GM11168 (cell line): ENCODE results near the gene ZBTB22.
"Not testable (repeated sequence)": the region's sequence is repeated elsewhere in the genome, so short reads cannot be mapped to it uniquely, and the experiment has no call there.

Source experiments
- in situ Hi-C: fragments of 300-500 bp; cut with MboI; formaldehyde crosslinking; loops from one replicate; pipeline ENCODE4 v1.12.0; 2022; ENCODE audit warnings: low sequenced_read_pairs; ENCODE audit not compliant: unreplicated experiment

Gene ZBTB22, protein sequence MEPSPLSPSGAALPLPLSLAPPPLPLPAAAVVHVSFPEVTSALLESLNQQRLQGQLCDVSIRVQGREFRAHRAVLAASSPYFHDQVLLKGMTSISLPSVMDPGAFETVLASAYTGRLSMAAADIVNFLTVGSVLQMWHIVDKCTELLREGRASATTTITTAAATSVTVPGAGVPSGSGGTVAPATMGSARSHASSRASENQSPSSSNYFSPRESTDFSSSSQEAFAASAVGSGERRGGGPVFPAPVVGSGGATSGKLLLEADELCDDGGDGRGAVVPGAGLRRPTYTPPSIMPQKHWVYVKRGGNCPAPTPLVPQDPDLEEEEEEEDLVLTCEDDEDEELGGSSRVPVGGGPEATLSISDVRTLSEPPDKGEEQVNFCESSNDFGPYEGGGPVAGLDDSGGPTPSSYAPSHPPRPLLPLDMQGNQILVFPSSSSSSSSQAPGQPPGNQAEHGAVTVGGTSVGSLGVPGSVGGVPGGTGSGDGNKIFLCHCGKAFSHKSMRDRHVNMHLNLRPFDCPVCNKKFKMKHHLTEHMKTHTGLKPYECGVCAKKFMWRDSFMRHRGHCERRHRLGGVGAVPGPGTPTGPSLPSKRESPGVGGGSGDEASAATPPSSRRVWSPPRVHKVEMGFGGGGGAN

DNA sequence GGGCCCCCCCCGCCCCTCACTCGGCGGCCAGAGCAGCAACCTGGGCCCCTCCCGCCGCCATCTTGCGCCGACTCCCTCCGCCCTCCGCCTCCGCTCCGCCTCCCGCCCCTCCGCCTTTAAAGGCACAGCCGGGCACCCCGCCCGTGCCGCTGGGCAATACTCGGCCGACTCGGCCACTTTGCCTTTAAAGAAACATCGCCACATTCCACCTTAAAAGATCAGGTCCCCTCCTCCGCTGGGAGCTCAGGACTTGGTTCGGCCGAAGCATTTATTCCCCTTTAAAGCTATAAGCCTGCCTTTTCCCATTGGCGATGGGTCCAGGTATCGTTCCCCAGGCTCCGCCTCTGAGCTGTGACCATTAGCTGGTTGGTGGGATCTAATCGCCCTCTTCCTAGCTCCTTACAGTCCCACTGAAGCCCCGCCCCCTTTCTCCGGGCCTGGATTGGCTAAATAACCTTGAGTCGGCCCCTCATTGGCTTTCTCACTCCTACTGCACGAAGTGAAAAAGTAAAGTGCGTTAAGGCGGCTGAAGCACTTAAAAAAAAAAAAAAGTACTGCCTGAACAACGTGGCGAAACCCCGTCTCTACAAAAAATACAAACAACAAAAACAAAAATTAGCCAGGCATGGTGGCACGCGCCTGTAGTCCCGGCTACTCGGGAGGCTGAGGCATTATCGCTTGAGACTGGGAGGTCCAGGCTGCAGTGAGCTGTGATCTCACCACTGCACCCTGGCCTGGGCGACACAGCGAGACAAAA, at the start of gene ZBTB22:
TSS of gene ZBTB22 (minus strand) at position 76 of the 757 bp plus-strand sequence. CDS start 828 bp downstream, outside the sequence.
- in situ Hi-C loops: no loop called here

DNA sequence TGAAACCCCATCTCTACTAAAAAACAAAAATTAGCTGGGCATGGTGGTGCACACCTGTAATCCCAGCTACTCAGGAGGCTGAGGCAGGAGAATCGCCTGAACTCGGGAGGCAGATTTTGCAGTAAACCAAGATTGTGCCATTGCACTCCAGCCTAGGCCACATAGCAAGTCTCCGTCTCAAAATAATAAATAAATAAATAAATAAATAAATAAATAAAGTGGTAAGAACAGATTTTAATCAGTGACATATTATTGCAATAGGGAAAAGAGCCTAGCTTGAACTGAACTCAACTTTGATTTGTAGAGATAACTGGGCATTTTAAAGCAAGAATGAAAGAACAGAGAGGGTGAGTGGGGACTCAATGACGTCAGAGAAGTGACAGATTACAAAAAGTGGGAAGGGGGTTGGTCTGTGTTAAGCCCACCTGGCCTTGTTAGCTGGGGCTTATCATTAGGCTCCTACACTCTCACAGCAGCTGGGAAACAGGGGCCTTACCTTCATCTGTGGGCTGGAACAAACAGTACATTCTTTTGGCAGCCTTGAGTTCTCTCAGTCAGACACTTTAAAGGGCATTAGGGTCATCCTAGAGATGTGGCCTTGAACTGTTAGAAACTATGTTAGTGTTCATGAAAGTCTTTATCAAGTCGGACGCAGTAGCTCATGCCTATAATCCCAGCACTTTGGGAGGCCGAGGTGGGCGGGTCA, 49.6 kb upstream of the ZBTB22 start:
- in situ Hi-C loops: no loop called here

DNA sequence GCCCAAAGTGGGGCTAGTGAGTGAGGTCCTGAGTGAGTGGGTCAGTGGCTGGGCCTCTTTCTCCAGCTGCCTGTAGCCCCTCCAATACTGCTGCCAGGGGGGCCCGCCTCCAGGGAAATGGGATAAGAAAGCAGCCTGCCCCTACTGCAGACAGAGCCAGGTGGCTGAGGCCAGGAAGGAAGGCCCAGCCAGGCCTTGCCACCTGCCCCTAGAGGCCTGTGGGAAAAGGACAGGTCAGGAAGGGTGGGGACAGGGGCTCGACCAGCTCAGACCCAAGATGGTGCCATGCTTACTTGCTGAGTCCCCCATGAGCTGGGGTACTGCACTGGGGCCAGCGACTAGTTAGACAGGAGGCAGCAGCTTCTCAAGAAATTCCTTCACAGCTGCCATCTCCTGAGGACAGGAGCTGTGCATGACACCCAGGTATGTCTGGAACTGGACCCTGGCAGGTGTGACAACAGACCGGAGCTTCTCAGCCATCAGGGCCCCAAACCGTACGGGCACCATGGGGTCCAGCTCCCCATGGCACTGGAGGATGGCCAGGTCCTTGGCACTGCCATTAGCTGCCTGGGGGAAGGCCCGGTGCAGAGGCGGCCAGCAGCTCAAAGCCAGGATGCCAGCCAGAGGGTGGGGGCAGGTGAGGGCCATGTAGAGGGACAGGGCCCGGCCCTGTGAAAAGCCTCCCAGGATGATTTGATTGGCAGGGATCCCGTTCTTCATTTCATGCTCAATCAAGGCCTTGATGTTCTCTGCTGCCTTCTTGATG, 47.8 kb upstream of the ZBTB22 start:
- in situ Hi-C loops: not testable (repeated sequence)

DNA sequence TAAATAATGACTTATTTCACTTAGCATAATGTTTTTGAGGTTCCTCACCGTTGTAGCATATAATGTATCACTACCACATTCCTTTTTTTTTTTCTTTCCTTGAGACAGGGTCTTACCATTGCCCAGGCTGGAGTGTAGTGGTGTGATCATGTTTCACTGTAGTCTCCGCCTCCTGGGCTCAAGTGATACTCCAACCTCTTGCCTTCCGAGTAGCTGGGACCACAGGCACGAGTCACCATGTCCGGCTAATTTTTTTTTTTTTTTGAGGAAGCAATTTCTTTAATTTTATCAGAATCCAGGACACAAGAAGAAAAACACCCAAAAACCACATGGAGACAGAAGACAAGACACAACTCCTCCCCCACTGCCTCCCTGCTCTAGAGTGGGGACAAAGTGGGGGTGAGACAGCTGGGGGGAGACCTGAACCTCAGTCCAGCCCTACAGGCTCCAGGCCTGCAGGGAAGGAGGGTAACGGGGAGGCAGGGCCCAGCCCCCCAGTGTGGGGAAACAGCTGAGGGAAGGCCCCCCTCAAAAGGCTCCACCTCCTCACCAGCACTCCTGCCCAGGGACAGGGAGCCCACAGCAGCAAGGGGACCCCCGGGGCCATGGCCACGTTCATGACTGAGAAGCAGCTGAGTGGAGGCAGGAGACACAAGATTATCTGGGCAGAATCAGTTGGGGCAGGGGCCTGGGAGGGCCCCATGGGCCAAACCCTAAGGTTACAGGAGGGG, 47.1 kb upstream of the ZBTB22 start:
- in situ Hi-C loops: not testable (repeated sequence)

DNA sequence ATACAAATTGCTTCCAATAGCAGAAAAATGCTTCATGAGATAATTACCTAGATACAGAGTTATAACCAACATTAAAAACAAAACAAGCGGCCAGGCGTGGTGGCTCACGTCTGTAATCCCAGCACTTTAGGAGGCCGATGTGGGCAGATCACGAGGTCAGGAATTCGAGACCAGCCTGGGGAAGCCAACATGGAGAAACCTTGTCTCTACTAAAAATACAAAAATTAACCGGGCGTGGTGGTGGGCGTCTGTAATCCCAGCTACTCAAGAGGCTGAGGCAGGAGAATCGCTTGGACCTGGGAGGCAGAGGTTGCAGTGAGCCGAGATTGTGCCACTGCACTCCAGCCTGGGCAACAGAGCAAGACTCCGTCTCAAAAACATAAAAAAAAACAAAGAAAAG, 45.9 kb upstream of the ZBTB22 start:
- in situ Hi-C loops: not testable (repeated sequence)

DNA sequence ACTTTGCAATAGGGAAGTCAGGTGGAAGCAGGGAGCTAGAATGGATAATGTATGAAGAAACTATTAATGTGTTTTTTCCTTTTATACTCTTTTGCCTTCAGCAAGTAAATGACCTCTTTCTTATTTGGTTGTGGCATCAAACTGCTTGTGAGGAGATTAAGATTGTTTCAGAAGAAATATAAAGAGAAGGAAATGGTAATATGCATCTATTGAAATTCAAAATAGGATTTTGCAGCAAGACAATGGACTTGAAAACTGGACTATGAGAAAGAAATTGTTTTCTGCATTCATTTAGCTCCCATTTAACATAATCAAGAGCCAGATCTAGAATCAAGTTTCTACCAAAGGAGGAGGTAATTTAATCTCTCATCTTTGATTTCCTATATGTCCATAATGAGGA, 41.8 kb upstream of the ZBTB22 start:
- in situ Hi-C loops: no loop called here

DNA sequence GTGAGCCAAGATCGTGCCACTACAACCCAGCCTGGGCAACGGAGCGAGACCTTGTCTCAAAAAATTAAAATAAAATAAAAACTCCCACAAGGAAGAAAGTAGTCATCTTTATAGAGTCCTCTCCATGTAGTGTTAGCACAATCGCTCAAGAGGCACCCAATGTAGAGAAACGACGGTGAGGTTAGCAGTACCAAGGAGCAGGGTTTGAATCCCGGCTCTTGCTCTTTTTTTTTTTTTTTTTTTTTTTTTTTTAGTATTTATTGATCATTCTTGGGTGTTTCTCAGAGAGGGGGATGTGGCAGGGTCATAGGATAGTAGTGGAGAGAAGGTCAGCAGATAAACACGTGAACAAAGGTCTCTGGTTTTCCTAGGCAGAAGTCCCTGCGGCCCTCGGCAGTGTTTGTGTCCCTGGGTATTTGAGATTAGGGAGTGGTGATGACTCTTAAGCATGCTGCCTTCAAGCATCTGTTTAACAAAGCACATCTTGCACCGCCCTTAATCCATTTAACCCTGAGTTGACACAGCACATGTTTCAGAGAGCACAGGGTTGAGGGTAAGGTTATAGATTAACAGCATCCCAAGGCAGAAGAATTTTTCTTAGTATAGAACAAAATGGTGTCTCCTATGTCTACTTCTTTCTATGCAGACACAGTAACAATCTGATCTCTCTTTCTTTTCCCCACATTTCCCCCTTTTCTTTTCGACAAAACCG, 39.8 kb upstream of the ZBTB22 start:
- in situ Hi-C loops: not testable (repeated sequence)

DNA sequence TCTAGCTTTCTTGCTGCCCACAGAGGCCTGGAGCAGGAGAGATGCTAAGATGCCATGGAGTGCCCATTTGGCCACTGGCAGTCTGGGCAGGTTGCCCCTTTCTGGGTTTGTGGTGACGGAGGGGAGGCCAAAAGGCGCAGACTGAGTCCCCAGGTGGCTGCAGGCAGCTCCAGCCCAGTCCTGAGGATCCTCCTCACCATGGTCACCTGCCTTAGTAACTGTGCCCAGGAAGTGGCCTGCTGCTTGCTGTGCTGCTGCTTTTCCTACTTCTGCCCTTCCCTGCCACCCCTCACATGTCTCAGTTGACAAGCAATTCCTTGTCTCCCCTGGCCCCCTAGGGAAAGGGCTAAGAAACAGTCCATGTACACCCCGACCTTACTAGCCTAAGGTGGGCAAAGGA, 38.8 kb upstream of the ZBTB22 start:
- in situ Hi-C loops: no loop called here

DNA sequence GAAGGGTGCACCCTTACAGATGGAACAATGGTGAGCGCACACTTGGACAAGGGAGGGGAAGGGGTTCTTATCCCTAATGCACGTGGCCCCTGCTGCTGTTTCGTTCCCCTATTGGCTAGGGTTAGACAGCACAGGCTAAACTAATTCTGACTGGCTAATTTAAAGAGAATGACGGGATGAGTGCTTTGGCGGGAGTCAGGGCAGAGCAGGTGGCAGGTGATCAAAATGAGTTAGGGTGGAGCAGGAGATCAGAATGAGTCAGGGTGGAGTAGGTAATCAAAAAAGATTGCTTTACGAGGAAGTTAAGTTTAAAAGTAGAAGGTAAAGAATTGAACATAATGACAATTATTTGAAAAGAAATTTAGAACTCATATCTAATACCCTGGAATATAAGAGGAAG, 38.3 kb upstream of the ZBTB22 start:
- in situ Hi-C loops: not testable (repeated sequence)

DNA sequence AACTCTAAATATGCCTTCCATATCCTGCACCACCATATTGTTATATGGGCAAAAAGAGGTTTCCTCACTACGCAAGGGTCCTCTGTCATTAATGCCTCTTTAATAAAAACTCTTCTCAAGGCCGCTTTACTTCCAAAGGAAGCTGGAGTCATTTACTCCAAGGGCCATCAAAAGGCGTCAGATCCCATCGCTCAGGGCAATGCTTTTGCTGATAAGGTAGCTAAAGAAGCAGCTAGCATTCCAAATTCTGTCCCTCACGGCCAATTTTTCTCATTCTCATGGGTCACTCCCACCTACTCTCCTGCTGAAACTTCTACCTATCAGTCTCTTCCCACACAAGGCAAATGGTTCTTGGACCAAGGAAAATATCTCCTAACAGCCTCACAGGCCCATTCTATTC, 30.3 kb upstream of the ZBTB22 start:
- in situ Hi-C loops: loop anchor here (5.0 kb wide), 1 partner anchor 34 kb away; no protein-coding TSS in a partner anchor

DNA sequence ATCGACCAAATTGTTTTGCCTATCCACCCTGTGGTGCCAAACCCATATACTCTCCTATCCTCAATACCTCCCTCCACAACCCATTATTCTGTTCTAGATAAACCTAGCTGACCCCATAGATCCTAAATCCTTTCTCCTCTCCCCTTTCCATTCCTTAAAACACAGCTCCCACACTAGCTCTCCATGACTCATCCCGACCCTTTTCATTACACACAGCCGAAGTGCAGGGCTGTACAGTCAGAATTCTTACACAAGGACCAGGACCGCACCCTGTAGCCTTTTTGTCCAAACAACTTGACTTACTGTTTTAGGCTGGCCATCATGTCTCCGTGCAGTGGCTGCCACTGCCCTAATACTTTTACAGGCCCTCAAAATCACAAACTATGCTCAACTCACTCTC, 29.4 kb upstream of the ZBTB22 start:
- in situ Hi-C loops: loop anchor here (5.0 kb wide), 1 partner anchor 35 kb away; no protein-coding TSS in a partner anchor

DNA sequence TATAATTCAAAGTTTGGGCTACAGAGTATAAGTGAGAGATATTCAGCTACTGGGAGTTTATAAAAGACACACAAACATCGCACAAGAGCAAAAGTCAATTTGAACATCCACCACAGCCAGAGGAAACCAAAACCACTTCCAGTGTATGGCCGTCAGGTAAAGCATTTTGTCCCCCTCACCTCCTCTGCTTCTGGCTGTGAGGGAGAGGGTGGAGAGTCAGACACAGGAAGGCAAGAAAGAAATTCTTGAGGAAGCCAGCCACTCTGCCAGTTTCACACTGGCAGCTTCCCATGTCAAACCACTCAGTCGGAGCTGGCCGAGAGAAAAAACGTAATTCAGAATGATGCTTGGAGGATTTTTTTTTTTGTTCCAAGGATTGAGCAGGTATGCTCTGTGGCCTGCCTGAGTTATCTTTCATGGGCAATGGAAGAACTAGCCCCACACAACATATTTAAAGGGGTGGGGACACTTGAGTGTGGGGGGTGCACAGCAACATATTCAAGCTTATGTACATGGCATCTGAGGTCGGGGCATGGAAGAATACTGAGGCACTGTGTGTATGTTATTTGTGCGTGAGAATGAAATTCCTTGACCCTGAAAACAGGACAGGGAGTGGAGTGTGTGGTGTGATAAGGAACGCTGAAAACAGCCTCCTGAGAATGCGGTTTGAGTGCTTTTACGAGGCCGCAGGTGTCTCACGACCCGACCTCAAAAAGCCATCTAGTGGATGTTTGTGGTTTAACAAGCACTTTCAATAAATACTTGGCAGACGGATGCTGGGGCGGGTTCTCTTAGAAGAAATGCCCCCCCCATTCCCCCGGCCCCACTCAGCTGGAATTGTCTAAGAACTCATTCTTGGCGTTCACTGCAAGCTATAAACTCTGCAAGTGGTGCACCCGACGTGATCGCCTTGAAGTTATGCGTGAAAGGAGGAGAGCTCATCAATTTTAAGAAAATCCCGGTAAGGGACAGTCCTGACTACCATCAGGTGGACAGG, 27.5 kb upstream of the ZBTB22 start:
- in situ Hi-C loops: loop anchor here (5.0 kb wide), 1 partner anchor 37 kb away; no protein-coding TSS in a partner anchor

DNA sequence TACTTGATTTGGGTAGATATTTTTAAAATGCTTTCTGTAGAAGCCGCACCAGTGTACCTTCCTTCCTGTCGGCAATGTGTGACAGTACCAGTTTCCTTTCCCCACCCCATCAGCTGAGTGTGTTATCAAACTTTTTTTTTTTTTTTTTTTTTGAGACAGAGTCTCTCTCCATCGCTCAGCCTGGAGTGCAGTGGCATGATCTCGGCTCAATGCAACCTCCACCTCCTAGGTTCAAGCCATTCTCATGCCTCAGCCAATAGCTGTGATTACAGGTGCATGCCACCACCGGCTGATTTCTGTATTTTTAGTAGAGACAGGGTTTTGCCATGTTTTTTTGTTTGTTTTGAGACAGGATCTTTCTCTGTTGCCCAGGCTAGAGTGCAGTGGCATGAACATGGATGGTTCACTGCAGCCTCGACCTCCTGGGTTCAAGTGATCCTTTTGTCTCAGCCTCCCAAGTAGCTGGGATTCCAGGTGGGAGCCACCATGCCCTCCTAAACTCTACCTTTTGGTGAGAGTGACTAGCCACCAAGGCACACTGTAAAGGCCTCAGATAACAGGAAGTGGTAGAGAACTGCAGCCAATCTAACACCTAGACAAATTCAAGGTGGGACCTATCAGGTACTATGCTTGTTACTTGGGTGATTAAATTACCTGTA, 26.5 kb upstream of the ZBTB22 start:
- in situ Hi-C loops: no loop called here

DNA sequence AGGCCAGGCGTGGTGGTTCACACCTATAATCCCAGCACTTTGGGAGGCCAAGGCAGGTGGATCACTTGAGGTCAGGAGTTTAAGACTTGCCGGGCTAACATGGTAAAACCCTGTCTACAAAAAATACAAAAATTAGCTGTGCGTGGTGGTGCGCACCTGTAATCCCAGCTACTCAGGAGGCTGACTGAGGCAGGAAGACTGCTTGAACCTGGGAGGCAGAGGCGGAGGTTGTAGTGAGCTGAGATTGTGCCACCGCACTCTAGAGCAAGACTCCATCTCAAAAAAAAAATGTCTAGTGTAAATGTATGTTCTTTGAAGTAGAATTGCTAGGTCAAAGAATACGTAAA, 26.0 kb upstream of the ZBTB22 start:
- in situ Hi-C loops: not testable (repeated sequence)

DNA sequence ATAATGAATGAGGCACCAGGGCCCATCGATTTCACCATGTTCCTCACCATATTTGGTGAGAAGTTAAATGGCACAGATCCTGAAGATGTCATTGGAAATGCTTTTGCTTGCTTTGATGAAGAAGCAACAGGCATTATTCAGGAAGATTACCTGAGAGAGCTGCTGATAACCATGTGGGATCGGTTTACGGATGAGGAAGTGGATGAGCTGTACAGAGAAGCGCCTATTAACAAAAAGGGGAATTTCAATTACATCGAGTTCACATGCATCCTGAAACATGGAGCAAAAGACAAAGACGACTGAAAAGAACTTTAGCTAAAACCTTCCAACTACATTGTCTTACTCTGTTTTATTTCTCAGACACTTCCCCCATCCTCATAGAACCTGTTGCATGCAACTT, 21.6 kb upstream of the ZBTB22 start:
- in situ Hi-C loops: no loop called here

DNA sequence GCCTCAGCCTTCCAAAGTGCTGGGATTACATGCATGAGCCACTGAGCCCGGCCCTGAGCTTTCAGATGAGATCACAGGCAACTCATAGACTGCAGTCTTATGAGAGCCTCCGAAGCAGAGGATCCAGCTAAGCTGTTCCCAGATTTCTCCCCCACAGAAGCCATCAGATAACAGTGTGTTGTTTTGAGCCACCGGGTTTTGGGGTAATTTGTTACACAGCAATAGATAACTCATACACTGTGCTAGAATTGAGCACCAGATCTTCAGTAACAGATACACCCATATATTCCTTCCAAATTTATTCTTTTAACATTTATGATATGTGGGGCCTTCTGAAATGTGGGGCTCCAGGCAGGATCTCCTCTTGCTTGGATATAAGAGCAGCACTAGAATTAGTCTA, 19.0 kb upstream of the ZBTB22 start:
- in situ Hi-C loops: no loop called here

DNA sequence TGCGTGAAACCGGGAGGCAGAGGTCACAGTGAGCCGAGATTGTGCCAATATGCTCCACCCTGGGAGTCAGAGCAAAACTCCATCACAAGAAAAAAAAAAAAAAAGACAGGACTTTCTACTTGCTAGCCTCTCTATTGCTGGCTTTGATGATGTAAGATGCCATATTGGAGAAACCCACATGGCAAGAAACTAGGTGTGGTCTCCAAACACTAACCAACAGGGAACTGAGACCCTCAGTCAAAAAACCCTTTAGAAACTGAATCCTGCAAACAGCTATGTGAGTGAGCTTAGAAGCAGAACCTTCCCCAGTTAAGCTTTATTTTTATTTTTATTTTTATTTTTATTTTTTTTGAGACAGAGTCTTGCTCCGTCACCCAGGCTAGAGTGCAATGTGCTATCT, 18.4 kb upstream of the ZBTB22 start:
- in situ Hi-C loops: no loop called here
